HG02973 (cell line): ENCODE measurements around the gene BEX3.
A peak's percentile ranks its signal among the peaks of the same experiment; 100 is the strongest.
"Not testable (repeated sequence)": the region's sequence is repeated elsewhere in the genome, so short reads cannot be mapped to it uniquely, and the experiment has no call there.

Source experiments
- ATAC-seq: cut with Tn5 transposase; IDR thresholded peaks from one replicate; pipeline ENCODE4 v1.9.1; 2021; ENCODE audit warnings: moderate library complexity; ENCODE audit not compliant: unreplicated experiment

The BEX3 gene

GRCh38 chrX:103378990-103379389, 2.7 kb downstream of the BEX3 start:
- ATAC-seq = no peak

GRCh38 chrX:103382877-103383276, 6.5 kb downstream of the BEX3 start:
- no peak for ATAC-seq

GRCh38 chrX:103384672-103385071, 8.3 kb downstream of the BEX3 start:
- no peak for ATAC-seq

- not testable (repeated sequence) for ATAC-seq
Measured at GRCh38 chrX:103385283-103385830, 9.0 kb downstream of the BEX3 start.

GRCh38 chrX:103386332-103386731, 10.0 kb downstream of the BEX3 start:
- ATAC-seq = no peak

- ATAC-seq = no peak
Measured at GRCh38 chrX:103393487-103393886, 17.1 kb downstream of the BEX3 start.

GRCh38 chrX:103396186-103396585, 19.8 kb downstream of the BEX3 start:
- no peak for ATAC-seq

GRCh38 chrX:103396660-103397059, 20.3 kb downstream of the BEX3 start:
- ATAC-seq = no peak

GRCh38 chrX:103397707-103398106, 21.4 kb downstream of the BEX3 start:
- no peak for ATAC-seq

GRCh38 chrX:103398421-103398864, 22.1 kb downstream of the BEX3 start:
- ATAC-seq = no peak

GRCh38 chrX:103399744-103400143, 23.4 kb downstream of the BEX3 start:
- ATAC-seq = no peak

GRCh38 chrX:103400931-103401330, 24.6 kb downstream of the BEX3 start:
- ATAC-seq = no peak

GRCh38 chrX:103404231-103405008, 28.1 kb downstream of the BEX3 start:
- peak; percentile 95 for ATAC-seq

- peak; percentile 42 for ATAC-seq
Measured at GRCh38 chrX:103405009-103405333, 28.6 kb downstream of the BEX3 start.

- ATAC-seq = no peak
Measured at GRCh38 chrX:103406256-103406655, 29.9 kb downstream of the BEX3 start.

- no peak for ATAC-seq
Measured at GRCh38 chrX:103407776-103408175, 31.4 kb downstream of the BEX3 start.

- not testable (repeated sequence) for ATAC-seq
Measured at GRCh38 chrX:103411721-103412120, 35.4 kb downstream of the BEX3 start.

GRCh38 chrX:103413705-103414387, 37.5 kb downstream of the BEX3 start:
- no peak for ATAC-seq

GRCh38 chrX:103414561-103414960, 38.2 kb downstream of the BEX3 start:
- no peak for ATAC-seq

GRCh38 chrX:103415068-103415467, 38.7 kb downstream of the BEX3 start:
- no peak for ATAC-seq

GRCh38 chrX:103415528-103415927, 39.2 kb downstream of the BEX3 start:
- ATAC-seq = no peak

GRCh38 chrX:103417370-103417769, 41.0 kb downstream of the BEX3 start:
- no peak for ATAC-seq
